Diencephalon (tissue), 1 donor: ENCODE data around the gene EXOC8. TPM values are rescaled to one million over a fixed set of nuclear protein-coding genes. Genes with fewer than 3 reads are reported as not detected.

ENCODE experiments used
- total RNA-seq: library from RNA; depleted of rRNA; stranded (reverse); fragments of >200 nt; gene quantifications from one replicate; pipeline ENCODE4 v1.2.3, GENCODE V29; 2014

The EXOC8 gene
- total RNA-seq, result 42.2 TPM

GRCh38 chr1:231337472-231338269, at the start of gene EXOC8:
TSS of gene EXOC8 (minus strand) at chr1:231337852. CDS start at chr1:231337745, 107 bp downstream.

GRCh38 chr1:231338270-231339128, 847 bp upstream of the EXOC8 start, which contains the start of gene SPRTN:
TSS of gene SPRTN (plus strand) at chr1:231338293. CDS start at chr1:231338384, 91 bp downstream.

Other genes with a start within 250 kb of the EXOC8 start
- gene TRIM67, start 175.8 kb downstream of the EXOC8 start, total RNA-seq, result 29.3 TPM
- gene GNPAT, start 96.6 kb downstream of the EXOC8 start, total RNA-seq, result 59.3 TPM
- gene SPRTN, start 441 bp upstream of the EXOC8 start, total RNA-seq, result 18.5 TPM
- 90.2 TPM for gene EGLN1, start 84.4 kb upstream of the EXOC8 start, total RNA-seq
- gene TSNAX, start 190.8 kb upstream of the EXOC8 start, total RNA-seq, result 65.0 TPM